ENCODE measurements around the gene ERVH48-1. TPM values are rescaled to one million over a fixed set of nuclear protein-coding genes. Genes with fewer than 3 reads are reported as not detected.
A peak's percentile ranks its signal among the peaks of the same experiment; 100 is the strongest.
"Not testable (repeated sequence)": the region's sequence is repeated elsewhere in the genome, so short reads cannot be mapped to it uniquely, and the experiment has no call there.

ERVH48-1 gene
- total RNA-seq, 1 experiment from 2014 or later = 14.7 TPM

- TF ChIP-seq USF1 (CRISPR knock-in tag; IDR thresholded peaks at IDR 0.05) = no peak
- no peak for TF ChIP-seq ATF1 (CRISPR knock-in tag; IDR thresholded peaks at IDR 0.05)
- no peak for TF ChIP-seq PRRX2 (CRISPR knock-in tag; IDR thresholded peaks at IDR 0.05)
- no peak for TF ChIP-seq TP53 (CRISPR knock-in tag; IDR thresholded peaks at IDR 0.05)
- no peak for TF ChIP-seq GRHL2 (CRISPR knock-in tag; IDR thresholded peaks at IDR 0.05; ENCODE audit: insufficient replicate concordance, severe bottlenecking)
- TF ChIP-seq NFE2L1 (CRISPR knock-in tag; IDR thresholded peaks at IDR 0.05) = no peak
These were observed 12.0 kb downstream of the ERVH48-1 start (continued) for GRCh38 chr21:42913476-42913875.

- H3K4me3 Mint-ChIP-seq; DNase-seq (ENCODE audit: low spot score); ATAC-seq; H3K27me3 Mint-ChIP-seq (ENCODE audit: low read depth); H3K9me3 Mint-ChIP-seq; H3K4me1 Mint-ChIP-seq; CTCF ChIA-PET: not testable (repeated sequence)
- POLR2A ChIA-PET = interaction anchor here (0.6 kb wide), 2 partner anchors 37 to 81 kb away, joined by 3 to 4 read pairs; no protein-coding TSS in a partner anchor
- H3K27ac Mint-ChIP-seq = peak overlapping the region; percentile 57; the same call in 1 of the 2 replicates
- H3K36me3 Mint-ChIP-seq = peaks cover 39% of the 10 kb centered on the region
These were observed 13.5 kb downstream of the ERVH48-1 start for GRCh38 chr21:42911920-42912319.

GRCh38 chr21:42908484-42908883, 16.9 kb downstream of the ERVH48-1 start:
- H3K4me1 Mint-ChIP-seq; POLR2A ChIA-PET; H3K4me3 Mint-ChIP-seq; DNase-seq (ENCODE audit: low spot score); ATAC-seq; H3K27me3 Mint-ChIP-seq (ENCODE audit: low read depth); CTCF ChIA-PET: not testable (repeated sequence)
- Mint-ChIP-seq H3K27ac (peak overlapping the region; percentile 60; the same call in 1 of the 2 replicates), H3K9me3 (peaks cover 18% of the 10 kb centered on the region), H3K36me3 (peaks cover 67% of the 10 kb centered on the region)

DNA sequence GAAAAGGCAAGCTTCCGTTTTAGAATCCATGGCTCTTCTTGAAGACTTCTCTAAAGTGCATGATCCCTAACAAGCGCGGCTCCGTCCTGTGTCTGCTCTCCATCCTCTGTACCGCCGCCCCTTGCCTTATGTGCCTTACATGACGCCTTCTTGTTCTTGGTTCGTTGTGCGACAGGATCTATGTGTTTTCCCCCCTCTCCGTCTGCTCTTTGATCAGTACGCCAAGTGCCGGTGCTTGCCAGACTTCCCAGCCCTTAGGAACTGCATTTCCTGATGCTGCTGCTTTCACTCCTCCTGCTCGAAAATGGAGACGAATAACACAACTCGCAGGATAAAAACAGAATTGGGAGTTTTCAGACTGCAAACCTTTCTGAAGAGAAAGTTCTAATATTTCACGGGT, 19.2 kb downstream of the ERVH48-1 start:
- TF ChIP-seq PRDM15 (CRISPR knock-in tag; IDR thresholded peaks at IDR 0.05) (no peak), AFF4 (CRISPR knock-in tag; IDR thresholded peaks at IDR 0.05; ENCODE audit: borderline replicate concordance) (no peak), E2F1 (CRISPR knock-in tag; IDR thresholded peaks at IDR 0.05) (no peak)
- TF ChIP-seq, protein P1, sequence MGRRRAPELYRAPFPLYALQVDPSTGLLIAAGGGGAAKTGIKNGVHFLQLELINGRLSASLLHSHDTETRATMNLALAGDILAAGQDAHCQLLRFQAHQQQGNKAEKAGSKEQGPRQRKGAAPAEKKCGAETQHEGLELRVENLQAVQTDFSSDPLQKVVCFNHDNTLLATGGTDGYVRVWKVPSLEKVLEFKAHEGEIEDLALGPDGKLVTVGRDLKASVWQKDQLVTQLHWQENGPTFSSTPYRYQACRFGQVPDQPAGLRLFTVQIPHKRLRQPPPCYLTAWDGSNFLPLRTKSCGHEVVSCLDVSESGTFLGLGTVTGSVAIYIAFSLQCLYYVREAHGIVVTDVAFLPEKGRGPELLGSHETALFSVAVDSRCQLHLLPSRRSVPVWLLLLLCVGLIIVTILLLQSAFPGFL (CRISPR knock-in tag; IDR thresholded peaks at IDR 0.05; ENCODE audit: borderline replicate concordance) = no peak
- CTCF ChIA-PET = no interaction called here
- Mint-ChIP-seq H3K4me3 (no peak overlapping the region), H3K9me3 (peaks cover 18% of the 10 kb centered on the region), H3K27me3 (ENCODE audit: low read depth) (no peaks in the 10 kb centered on the region), H3K27ac (no peak overlapping the region), H3K36me3 (peaks cover 71% of the 10 kb centered on the region), H3K4me1 (no peaks in the 10 kb centered on the region)
- POLR2A ChIA-PET = no interaction called here
- DNase-seq (ENCODE audit: low spot score) (no peak), ATAC-seq (no peak)

All from WTC11 (cell line).